NCI-H146 (cell line): ENCODE measurements around the gene TMEM204.

ENCODE experiments used
- DNase-seq: peaks from one replicate; lab custom pipeline; 2025; lab: John Stamatoyannopoulos, UW

TMEM204 gene

DNA sequence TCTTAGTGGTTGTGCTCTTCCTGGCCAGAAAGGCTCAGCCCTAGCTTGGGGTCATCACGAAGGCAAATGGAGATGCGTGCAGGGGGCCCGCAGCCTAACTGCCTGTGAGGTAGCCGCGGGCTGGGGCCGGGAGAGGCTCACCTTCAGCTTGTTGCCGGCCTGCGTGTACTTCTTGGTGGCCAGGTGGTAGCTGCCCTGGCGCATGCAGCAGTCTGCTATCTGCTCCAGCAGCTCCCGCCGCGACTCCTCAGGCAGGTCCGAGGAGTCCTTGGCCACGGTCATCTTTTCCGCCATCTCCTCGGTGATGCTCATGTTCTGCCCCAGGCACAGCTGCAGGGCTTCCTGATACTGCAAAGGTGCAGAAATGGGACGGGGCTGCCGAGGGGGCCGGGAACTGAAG, 13.0 kb upstream of the TMEM204 start:
- DNase-seq, result no peak

DNA sequence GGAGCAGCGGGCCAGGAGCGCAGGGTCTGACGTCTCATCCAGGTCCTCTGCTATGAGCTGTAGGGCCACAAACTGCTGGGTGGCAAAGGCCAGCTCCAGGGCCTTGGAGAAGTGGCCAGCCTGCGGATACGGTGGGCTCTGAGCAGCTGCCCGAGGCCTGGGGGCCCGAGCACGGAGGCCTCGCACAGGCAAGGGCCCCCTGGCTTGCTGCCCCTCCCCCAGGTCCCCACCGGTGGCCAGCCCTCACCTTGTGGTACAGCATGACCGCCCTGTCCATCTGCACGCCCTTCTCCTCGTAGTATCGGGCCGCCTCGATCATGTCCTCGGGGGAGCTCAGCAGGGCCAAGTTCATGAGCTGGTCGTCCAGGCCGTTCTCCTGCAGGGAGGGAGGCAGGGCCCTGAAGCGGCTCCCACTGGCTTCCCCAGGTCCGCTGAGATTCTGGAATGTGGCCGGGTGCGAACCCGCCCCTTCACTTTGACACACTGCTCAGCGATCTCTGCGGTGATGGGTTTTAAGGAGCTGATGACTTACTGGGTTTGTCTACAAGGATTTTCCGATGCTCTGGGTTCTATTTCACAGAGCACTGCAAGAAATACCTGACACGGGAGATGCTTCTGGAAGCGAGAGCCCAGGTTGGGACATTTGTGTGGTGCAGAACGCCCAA, 9.8 kb upstream of the TMEM204 start:
- DNase-seq, result no peak

DNA sequence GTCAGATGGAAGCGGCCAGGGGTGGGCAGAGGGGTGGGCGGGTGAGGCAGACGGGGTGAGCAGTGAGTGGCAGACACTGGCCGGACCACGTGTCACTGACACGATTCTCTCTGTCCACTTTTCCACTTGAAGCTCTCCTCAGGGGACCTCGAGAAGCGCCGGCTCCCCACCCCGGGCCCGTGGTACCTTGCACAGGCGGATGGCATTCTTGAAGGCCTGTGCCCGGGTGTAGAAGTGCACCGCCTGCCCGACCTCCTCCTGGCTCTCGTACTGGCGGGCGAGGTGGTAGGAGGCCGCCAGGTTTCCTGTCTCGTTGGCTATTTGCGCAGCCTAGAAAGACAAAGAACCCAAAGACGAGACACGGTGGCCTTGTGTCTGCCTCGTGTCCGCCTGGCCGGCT, 9.1 kb upstream of the TMEM204 start:
- no peak for DNase-seq

DNA sequence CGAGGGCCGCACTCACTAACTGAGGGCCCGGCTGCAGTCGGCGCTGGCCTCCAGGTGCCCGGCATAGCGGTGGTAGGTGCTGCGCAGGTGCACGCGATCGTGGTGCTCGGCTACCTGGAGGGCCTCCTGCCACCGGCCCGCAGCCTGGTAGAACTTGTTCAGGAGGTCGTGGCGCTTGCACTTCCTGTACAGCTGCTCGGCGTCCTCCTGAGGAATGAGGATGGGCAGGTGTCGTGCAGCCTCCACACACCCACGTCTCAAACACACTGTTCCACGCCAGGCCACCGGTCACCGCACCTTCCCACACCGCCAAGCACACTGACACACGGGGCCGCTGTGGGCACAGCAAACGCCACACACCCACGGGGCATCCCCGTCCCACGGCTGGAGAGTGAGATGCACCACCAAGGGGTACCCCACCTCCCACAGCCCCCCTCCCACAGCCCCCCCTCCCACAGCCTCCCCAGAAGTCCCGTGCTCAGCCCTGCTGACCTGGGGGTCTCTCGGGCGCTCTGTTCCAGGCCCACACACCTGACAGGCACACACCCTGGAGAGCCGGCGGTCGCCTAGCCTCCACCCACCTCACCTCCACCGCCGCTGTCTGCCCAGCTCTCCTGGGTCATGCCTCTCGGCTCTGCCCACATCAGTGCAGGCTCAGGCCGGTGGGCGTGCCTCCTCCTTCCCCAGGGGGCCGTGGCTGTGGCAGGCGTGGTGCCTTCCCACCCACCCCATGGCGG, 7.4 kb upstream of the TMEM204 start:
- no peak for DNase-seq

DNA sequence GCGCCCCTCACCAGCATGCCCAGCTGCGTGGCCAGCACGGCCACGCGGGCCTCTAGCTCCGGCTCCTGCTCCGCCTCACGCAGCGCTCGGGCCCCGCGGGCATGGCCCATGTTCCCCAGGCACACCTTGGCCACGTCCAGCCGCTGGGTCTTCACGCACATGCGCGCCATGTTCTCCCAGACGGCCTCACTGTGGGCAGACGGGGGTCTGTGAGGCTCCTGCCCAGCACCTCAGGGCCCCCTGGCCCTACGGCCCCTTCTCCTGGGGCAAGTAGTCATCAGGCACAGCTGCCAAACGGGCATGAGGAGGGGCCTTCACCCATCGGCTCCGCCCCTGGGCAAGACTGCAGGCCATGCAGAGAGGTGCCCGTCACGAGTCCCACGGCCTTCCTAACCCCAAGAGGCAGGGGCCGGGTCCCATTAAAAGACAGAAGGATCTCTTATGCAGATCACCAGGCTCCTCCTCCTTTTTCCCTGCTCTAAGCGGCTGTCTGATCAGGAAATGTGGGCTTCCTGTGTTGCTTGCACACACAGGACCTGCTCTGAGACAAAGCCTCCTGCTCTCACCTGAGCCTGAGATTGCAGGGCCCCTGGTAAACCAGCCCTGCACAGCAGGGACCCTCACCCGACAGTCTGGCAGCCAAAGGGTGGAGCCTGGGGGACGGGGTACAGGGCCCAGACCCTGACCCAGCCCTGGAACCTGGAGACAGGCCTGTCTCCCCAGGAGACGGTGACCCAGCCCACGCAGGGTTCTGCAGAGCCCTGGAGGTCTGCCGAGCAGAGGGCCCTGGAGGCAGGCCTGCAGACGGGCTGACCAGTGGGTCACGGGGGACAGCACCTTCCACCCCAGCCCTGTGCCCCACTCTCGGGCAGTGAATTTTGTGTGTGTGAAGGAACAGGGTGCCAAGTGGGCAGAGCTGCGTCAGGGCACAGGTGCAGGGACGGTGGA, 6.6 kb upstream of the TMEM204 start:
- no peak for DNase-seq

DNA sequence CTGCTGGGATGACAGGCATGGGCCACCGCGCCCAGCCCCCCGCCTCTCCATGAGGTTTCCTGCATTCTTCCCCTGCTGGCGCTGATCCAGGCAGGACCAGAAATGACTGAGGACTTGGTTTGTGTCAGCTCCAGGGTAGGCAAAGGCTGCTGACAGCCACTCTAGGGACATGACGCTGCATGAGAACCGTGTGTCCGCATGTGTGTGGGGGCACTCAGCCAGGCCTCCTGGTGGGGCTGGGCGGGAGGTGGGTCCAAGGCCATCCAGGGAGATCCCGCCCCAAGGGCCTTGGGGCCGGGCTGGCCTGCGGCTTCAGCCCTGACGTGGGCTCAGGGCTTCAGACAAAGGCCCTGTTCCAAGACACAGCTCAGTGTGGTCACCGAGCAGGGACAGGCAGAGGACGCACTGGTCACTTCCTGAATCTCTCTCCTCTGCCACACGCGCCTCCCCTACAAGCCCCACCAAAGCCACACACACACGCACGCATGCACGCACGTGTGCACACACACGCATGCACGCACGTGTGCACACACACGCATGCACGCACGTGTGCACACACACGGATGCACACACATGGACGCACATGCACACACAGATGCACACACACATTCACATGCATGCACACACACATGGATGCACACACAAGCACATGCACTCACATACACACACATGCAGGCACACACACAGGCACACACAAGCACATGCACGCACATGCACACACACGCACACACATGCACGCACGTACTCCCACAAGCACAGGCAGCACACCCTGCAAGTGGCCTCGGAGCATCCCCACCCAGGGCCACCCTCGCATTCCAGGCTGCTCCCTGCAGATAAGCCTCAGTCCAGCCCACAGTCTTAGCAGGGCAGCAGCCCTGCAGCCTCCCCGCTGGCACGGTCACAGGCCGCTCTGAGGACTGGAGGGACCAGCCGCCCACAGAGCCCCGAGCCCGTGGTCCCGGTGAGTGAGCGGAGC, 5.3 kb upstream of the TMEM204 start:
- no peak for DNase-seq

DNA sequence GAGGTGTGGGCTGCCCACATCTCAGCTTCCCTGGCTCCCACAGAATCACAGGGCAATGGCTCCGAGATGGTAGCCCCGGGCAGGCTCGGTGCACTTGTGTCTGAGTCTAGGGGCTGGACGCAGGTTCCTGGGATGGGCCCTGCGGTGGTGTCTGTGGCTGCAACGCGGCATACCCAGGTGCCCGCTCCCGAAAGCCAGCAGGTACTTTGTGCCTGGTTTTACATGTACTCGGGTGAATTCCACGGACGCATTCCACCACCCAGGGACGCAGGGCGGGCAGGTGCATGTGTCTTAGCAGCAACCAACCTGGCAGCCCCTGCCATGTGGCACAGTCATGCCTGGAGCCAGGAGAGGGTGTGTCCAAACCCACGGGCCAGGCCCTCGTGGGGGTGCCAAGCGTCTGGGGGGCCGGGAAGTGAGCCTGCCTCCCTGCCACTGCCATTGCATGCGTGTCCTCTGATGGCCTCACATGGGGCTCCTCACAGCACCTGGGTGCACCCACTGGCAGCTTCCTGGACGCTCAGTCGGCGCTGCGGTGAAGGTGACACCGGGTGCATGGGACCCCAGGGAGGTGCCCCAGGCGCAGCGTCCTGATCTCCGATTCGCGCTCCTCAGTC, 4.4 kb upstream of the TMEM204 start:
- no peak for DNase-seq

DNA sequence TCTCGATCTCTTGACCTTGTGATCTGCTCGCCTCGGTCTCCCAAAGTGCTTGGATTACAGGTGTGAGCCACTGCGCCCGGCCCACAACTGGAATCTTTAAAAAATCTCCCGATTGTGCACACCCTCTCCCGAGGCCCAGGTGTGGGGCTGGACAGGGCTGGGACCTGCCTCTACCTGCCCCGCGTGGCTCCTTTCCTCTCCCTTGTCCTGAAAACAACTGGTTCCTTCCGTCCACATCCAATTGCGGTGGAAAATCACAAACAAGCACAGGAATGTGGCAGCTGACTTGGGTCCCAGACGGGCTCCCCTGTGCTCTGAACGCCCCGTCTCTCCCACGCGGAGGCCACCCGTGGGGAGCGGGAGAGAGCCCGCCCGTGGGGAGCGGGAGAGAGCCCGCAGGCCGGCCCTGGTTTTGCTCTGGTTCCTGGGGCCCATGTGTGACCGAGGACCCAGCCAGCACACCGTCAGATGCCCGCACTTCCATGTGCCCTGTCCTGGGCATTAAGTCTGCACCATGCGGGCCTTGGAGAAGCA, 3.0 kb upstream of the TMEM204 start:
- DNase-seq, result no peak

DNA sequence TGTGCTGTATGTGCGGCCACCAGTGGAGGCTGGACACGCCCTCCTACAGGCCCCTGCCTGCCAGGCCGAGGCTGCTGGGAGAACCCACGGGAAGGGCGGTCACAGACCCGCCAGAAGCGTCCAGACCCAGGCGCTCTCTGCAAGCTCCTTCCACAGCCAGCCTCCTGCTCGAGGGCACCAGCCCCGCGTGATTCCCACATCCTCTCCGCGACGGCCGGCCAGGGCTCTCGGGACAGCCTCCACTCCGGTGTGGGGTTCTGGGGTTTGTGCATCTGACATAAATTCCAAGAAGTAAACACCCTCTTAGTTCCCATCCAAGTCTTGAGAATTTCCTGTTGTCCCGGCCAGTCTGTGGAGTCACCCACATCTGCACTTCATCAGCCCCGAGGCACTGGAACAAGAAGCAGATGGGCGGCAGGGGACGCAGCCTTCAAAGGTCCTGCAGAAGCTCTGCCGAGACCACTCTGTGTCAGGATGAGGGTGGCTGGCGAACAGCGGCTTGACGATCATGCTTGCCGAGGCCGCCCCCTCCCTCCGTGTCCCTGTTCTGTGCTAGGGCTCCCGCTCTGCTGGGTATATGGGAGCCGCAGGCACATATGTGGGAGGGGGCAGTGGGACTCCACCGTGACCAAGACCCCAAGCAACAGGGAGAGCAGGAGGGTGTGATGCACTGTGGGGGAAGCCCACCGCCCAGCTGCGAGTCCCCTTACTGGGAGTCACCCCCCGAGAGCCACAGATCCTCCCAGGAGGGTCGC, 2.4 kb upstream of the TMEM204 start:
- DNase-seq, result no peak

DNA sequence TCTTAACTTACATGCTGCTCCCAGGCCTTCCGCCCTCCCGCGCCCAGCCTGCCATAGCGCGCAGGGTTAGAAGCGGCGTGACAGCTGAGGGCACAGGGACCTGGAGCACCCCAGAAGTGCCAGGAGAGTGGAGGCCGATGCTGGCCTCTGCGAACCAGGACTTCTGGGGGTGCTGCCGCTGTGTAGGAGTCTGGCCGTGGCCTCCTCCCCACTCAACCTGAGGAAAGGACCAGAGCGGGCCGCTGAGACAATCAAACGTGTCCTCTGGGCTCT, 1.9 kb upstream of the TMEM204 start:
- no peak for DNase-seq

DNA sequence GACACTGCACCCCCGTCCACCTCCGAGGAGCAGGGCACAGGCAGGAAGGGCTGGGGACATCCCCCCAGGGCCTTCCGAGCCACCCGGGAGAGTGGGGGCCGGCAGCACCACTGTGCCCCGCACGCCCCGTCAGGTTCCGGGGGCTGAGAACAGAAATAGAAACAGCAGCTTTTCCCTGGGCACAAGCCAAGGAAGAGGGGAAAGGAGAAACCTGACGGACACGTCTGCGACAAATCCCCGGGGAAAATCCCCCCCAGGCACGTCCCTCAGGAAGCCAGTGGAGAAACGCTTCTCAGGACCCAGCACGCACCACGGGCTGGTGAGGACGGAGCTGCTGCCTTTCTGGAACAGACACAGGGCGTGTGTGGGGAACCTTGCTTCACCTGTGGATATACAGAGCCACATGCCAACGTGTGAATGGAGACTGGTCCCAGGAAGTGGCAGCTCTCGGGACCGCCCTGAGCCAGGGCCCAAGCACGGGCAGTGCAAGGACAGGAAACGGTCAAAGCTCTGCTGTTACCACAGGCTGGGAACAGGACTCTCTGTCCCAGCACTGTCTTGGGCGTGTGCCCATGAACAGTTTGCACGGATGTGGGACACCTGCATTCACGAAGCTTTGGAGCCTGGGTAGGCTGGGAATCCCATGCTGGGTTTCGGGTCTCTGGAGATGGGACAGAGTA, 1.2 kb upstream of the TMEM204 start:
- no peak for DNase-seq

DNA sequence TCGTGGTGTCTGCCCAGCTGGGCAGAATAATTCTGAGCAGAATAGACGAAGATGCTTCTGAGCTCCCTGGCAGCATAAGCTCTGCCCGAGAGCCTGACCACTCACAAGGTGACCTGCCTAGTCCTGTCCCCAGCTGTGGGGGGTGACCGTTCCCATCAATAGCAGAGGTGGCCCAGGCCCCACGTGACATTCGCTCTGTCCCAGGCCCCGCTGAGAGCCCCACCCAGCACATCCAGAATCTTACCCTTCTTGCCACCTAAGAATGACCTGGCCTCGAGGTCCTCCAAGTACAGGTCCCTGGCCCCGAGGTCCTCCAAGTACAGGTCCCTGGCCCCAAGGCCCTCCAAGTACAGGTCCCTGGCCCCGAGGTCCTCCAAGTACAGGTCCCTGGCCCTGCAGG, 695 bp upstream of the TMEM204 start:
- no peak for DNase-seq

DNA sequence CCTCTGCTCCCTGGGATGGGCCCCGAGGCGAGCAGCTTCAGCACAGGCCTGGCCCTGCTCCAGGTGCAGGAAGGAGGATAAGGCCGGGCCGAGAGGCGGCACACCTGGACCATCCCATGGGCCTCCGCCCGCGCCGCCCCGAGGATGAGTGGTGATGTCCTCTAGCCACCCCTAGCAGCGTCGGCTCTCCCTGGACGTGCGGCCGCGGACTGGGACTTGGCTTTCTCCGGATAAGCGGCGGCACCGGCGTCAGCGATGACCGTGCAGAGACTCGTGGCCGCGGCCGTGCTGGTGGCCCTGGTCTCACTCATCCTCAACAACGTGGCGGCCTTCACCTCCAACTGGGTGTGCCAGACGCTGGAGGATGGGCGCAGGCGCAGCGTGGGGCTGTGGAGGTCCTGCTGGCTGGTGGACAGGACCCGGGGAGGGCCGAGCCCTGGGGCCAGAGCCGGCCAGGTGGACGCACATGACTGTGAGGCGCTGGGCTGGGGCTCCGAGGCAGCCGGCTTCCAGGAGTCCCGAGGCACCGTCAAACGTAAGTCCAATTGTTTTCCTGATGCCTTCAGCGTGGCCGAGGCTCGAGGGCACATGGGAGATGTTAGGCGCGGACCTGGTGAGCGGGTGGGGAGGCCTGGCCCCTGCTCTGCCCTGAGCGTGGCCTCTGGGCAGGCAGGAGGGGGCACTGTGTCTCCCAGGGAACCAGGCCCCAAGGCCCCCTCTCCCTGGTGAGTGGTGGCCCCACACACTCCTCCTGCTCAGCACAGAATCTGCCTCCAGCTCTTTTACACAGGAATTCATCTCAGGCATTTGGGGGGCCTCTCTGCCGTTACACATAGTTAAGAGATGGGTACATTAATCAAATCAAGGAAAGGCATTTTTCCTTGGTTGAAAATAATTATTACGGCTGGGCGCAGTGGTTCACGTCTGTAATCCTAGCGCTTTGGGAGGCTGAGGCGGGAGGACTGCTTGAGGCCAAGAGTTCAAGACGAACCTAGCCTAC, 855 bp downstream of the TMEM204 start:
- no peak for DNase-seq

DNA sequence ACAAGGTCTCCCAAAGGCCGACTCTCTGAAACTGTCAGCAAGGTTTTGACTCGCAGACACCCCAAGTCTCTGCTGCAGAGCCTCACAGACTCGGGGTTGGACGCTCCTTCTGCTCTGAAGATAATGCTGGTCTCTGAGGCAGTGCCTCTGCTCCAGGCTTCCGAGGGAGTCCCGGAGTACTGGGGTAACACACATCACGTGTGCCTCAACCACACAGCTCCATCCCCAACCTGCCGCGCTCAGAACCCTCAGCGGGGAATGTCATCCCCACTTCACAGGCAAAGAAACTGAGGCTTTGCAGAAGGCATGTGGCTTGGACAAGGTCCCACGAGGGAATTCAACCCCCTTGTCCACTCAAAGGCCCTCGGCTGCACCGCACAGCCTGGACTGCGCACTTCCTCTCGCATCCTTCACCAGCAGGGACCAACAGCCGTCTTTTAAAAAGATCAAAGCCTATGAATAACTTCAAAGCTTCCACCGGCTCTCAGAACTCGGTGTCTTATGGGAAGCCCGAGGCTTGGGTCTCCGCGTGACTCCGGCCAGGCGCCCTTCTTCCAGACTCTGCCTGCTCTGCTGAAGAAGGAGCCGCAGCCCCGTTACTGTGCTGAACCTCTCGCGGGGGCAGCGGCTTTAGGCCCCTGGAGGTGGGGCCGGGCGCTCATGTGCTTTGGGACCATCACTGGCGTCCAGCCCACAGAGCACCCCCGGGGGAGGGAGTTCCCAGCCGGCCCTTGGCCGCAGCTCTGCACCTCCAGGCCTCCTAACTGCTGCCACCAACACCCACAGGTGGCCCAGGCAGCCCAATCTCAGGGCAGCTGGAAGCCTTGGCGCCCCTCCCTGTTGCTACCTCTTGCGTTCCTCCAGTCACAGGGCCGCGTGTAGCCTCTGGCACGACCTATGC, 2.2 kb downstream of the TMEM204 start:
- no peak for DNase-seq

DNA sequence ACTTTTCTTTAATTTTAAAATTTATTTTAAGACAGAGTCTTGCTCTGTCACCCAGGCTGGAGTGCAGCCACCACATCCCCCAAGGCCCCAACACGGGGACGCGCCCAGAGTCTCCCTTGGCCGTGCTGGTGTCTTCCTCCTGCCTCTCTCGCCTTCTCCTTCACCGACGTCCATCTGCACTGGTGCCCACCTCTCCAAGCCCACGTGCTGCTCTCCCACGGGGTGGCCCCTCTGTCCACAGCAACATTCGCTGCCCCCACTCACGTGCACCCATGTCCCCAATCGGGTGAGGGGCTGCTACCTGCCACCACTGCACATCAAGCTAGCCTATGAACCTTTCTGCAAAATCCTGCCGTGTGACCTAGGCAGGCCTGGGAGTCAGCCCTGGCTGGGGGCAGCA, 3.1 kb downstream of the TMEM204 start:
- no peak for DNase-seq

DNA sequence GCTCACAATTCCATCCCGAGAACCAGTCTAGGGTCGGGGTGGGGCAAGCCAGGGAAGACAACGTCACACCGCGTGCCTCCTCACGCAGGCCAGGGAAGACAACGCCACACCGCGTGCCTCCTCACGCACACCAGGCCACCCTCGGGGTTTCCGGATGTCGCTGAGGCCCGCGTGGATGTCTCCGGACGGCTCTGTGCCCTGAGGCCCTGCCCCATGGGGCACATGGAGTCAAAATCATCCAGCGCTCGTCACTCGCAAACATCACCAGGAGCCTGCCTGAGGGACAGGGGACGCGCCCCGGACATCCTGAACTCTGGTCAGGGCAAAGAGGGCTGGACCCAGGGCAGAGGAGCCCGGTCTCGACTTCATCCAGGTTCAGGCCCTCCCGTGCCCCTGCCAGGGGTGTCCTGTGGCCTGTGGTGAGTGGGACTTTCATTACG, 3.7 kb downstream of the TMEM204 start:
- no peak for DNase-seq

DNA sequence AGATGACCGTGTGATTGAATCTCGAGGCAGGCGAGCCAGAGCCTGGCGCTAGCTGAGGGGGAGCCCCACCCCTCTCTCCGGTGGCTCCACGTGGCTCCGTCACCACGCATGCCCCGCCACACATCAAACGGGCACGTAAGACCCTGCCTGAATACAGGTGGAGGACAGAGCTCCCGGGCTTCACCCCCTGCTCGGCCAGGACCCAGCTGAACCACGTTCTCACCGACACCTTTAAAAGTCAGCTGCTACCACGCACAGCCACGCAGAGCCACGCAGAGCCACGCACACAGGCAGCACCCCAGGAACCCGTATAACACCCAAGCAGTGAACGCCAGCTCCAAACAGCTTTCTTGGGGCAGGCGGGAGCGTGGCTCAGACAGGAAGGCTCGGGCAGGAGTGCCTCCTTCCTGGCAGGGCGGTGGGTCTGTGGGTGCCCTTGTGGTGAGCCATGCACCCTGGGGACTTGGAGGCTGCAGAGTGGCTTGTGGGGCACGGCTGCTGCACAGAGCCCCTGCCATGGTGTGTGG, 4.4 kb downstream of the TMEM204 start:
- no peak for DNase-seq
